Transverse colon (tissue), 4 donors: ENCODE data around the gene CPNE7. TPM values are rescaled to one million over a fixed set of nuclear protein-coding genes. Genes with fewer than 3 reads are reported as not detected.

Experiments
- DNase-seq: peaks from one replicate; pipeline ENCODE4 v3.0.0-alpha.2; 2019
- H3K27ac ChIP-seq, 4 donors: fragments of 200-600 bp; sonication (generic); 2 replicates each; pipeline ENCODE4 v1.5.1; 2016 to 2018; ENCODE audit warnings: inconsistent platforms in 4 of 4
- H3K27me3 ChIP-seq: fragments of 200-600 bp; sonication (generic); 2 replicates; pipeline ENCODE4 v1.5.1; 2017; ENCODE audit warnings: inconsistent platforms
- H3K36me3 ChIP-seq, 4 donors: fragments of 200-600 bp; sonication (generic); 2 replicates each; pipeline ENCODE4 v1.5.1; 2017 to 2019; ENCODE audit warnings: inconsistent platforms in 4 of 4
- H3K4me1 ChIP-seq, 4 donors: fragments of 200-600 bp; sonication (generic); 2 replicates each; pipeline ENCODE4 v1.5.1; 2017 to 2020; ENCODE audit warnings: inconsistent platforms in 4 of 4
- H3K4me3 ChIP-seq, 4 donors: fragments of 200-600 bp; sonication (generic); 1 replicate in 1 of 4; 2 replicates in 3 of 4; pipeline versions ENCODE4 v1.5.1 to v1.6.1; 2017 to 2019; ENCODE audit warnings: inconsistent platforms in 4 of 4
- H3K9me3 ChIP-seq, 2 donors: fragments of 200-600 bp; sonication (generic); 2 replicates each; pipeline ENCODE4 v1.5.1; 2017 to 2019; ENCODE audit warnings: inconsistent platforms in 2 of 2
- EP300 ChIP-seq: sonication (generic); formaldehyde crosslinking; IDR thresholded peaks from one replicate; pipeline ENCODE4 v1.6.1; 2017; ENCODE audit warnings: antibody characterized with exemption, low read depth
- POLR2A ChIP-seq: fragments of 450-650 bp; IDR thresholded peaks from one replicate; pipeline ENCODE4 v1.6.1; 2016; ENCODE audit warnings: antibody characterized with exemption, mild to moderate bottlenecking, moderate library complexity
- POLR2AphosphoS5 ChIP-seq, 3 donors: sonication (generic); formaldehyde crosslinking; IDR thresholded peaks; one replicate each; pipeline ENCODE4 v1.6.1; 2016; ENCODE audit warnings: antibody characterized with exemption in 3 of 3
- WGBS, 2 donors: methylation state at CpG; one replicate each; pipeline ENCODE4 v1.1.5; 2018; ENCODE audit warnings: low coverage in 1 of 2; 5-methylcytosine and 5-hydroxymethylcytosine counted together
- in situ Hi-C, 4 donors: fragments of 200-750 bp; cut with MboI; loops; one replicate each; pipeline versions ENCODE4 v1.15.0 to v1.15.1; 2017; ENCODE audit warnings: low sequenced_read_pairs in 3 of 4, low pct_ligation_motif_present in 1 of 4, low pct_unique_long_range_greater_than_20kb in 1 of 4
- intact Hi-C: fragments of 100-400 bp; cut with DNase I; formaldehyde crosslinking; loops from one replicate; pipeline ENCODE4 v1.15.1; 2023; ENCODE audit warnings: low total_unique reads
- total RNA-seq, 4 donors: library from RNA; depleted of rRNA; stranded (reverse); fragments of >200 nt; gene quantifications; one replicate each; pipeline ENCODE4 v1.1.0, GENCODE V29; 2016
- TF ChIP-seq, protein P1 (sequence below), 5 experiments: fragments of 200-600 bp in 3 of 5; fragments of 450-650 bp in 2 of 5; sonication (generic) in 3 of 5; IDR thresholded peaks; 1 replicate in 2 of 5; 2 replicates in 3 of 5; pipeline ENCODE4 v1.5.1; 2016 to 2017; ENCODE audit warnings: antibody characterized with exemption in 5 of 5, inconsistent platforms in 3 of 5, mild to moderate bottlenecking in 2 of 5, moderate library complexity in 1 of 5

CPNE7 gene
- total RNA-seq, 4 donors from 2014 or later: 0.41 to 5.0 (median 0.79) TPM; not detected in 1

DNA sequence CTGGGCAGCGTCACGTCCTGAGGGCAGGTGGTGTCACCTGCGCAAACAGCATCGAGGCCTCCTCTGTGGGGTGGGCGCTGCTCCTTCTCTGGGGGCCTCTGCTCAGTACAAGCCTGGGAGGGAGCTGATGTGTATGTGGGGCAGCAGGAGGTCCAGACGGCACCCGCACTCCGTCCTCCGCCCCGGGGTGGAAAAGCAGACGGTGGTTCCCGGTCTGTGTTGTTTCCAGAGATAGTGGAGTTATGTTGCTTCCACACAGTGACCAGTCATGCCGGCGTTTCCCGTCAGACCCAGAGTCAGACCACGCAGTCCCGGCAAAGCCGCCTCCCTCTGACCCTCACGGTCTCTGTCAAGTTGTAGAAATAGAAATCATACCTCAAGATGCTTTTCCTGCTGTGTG is 28.8 kb upstream of the CPNE7 start:
- Histone ChIP-seq H3K27ac (no peak overlapping the region), H3K4me3 (no peak overlapping the region), H3K27me3 (no peaks in the 10 kb centered on the region), H3K4me1 (peaks cover 0 to 20% (median 12%) of the 10 kb centered on the region in 4 donors), H3K9me3 (no peaks in the 10 kb centered on the region), H3K36me3 (peaks cover 0 to 37% (median 11%) of the 10 kb centered on the region in 4 donors)
- DNase-seq: no peak
- in situ Hi-C loops (no loop called here), intact Hi-C loops (no loop called here)
- WGBS, 2 donors: 83 to 97% methylated on average over 6 to 16 of the region's 19 CpGs
- TF ChIP-seq POLR2AphosphoS5 (IDR thresholded peaks at IDR 0.05): no peak
- TF ChIP-seq, protein P1, sequence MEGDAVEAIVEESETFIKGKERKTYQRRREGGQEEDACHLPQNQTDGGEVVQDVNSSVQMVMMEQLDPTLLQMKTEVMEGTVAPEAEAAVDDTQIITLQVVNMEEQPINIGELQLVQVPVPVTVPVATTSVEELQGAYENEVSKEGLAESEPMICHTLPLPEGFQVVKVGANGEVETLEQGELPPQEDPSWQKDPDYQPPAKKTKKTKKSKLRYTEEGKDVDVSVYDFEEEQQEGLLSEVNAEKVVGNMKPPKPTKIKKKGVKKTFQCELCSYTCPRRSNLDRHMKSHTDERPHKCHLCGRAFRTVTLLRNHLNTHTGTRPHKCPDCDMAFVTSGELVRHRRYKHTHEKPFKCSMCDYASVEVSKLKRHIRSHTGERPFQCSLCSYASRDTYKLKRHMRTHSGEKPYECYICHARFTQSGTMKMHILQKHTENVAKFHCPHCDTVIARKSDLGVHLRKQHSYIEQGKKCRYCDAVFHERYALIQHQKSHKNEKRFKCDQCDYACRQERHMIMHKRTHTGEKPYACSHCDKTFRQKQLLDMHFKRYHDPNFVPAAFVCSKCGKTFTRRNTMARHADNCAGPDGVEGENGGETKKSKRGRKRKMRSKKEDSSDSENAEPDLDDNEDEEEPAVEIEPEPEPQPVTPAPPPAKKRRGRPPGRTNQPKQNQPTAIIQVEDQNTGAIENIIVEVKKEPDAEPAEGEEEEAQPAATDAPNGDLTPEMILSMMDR (IDR thresholded peaks at IDR 0.05): no peak
- TF ChIP-seq EP300: no peak
- no peak for TF ChIP-seq POLR2A

DNA sequence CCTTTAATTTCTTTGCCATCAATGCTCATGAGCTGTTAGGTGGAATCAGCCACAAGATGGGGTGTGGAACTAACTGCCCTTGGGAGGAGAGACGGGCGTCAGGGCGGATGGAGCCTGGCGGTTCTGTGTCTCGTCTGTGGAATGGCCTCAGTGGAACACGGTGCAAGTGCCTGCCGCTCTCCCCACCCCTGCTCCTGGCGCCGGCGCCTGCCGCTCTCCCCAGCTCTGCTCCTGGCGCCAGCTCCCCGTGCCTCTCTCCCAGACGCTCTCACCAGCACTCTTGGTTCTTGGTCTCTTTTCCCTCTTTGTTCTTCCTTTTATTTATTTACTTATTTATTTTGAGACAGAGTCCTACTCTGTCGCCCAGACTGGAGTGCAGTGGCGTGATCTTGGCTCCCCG is 28.3 kb upstream of the CPNE7 start:
- H3K27ac ChIP-seq: no peak overlapping the region
- H3K36me3 ChIP-seq: peaks cover 0 to 42% (median 11%) of the 10 kb centered on the region in 4 donors
- H3K27me3 ChIP-seq: no peaks in the 10 kb centered on the region
- intact Hi-C loops (no loop called here), in situ Hi-C loops (no loop called here)
- no peak for TF ChIP-seq POLR2A
- TF ChIP-seq EP300: no peak
- no peak for DNase-seq
- H3K4me3 ChIP-seq: no peak overlapping the region
- peaks cover 0 to 20% (median 12%) of the 10 kb centered on the region in 4 donors for H3K4me1 ChIP-seq
- no peaks in the 10 kb centered on the region for H3K9me3 ChIP-seq
- WGBS, 2 donors: 96% methylated on average over 17 of the region's 17 CpGs; no CpG with 5 or more reads in 1 of the 2 donors

DNA sequence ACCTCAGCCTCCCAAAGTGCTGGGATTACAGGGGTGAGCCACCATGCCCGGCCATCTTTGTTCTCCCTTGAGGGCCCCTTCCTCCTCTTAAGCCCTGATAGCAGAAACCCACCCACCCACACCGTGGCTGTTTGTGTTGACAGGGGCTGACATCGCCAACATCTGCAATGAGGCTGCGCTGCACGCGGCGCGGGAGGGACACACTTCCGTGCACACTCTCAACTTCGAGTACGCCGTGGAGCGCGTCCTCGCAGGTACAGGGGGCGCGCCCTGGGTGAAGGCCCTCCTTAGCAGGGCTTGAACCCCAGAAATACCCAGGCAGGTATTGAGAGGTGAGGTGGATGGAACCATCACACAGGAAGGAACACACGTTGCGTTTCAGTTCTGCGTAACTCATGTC is 27.7 kb upstream of the CPNE7 start:
- no peak for DNase-seq
- no peak overlapping the region for H3K4me3 ChIP-seq
- no peak overlapping the region for H3K27ac ChIP-seq
- intact Hi-C loops (no loop called here), in situ Hi-C loops (no loop called here)
- H3K27me3 ChIP-seq: no peaks in the 10 kb centered on the region
- H3K4me1 ChIP-seq: peaks cover 0 to 20% (median 12%) of the 10 kb centered on the region in 4 donors
- no peaks in the 10 kb centered on the region for H3K9me3 ChIP-seq
- no peak for TF ChIP-seq POLR2A
- no peak for TF ChIP-seq POLR2AphosphoS5 (IDR thresholded peaks at IDR 0.05)
- no peak for TF ChIP-seq EP300
- TF ChIP-seq, protein P1 (IDR thresholded peaks at IDR 0.05): no peak
- H3K36me3 ChIP-seq: peaks cover 0 to 43% (median 13%) of the 10 kb centered on the region in 4 donors
- 94 to 97% methylated on average over 3 to 20 of the region's 20 CpGs for WGBS, 2 donors

DNA sequence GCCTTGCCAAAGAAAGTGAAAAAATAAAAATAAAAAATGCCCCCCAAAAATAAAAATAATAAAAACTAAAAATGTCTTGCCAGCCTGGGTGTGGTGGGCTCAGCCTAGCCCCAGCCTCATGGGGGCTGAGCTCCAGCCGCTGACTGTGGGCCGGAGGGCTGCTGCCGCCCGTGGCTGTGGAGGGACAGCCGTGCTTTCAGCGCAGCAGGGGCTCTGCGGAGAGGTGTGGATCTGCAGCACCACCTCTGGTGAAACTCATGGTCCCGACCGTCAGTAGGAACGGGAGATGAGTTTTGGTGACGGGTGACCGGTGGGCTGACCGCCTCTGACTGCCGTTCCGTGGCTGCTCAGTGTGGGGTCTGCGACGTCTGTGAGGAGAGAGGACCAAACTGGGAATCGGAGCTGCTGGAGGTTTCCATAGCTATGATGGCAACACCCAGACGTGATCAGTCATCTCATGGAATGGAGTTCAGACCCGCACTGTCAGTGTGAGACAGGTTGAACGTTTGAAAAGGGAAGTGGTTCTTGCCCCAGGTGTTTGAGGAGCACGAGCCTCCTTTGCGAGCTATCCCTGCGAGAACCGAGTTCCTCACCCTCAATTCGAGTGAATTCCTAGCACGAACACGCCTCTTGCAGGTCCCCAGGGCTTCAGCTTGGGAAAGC is 27.1 kb upstream of the CPNE7 start:
- Histone ChIP-seq H3K4me1 (peaks cover 0 to 20% (median 12%) of the 10 kb centered on the region in 4 donors), H3K27me3 (no peaks in the 10 kb centered on the region), H3K36me3 (peaks cover 0 to 43% (median 15%) of the 10 kb centered on the region in 4 donors), H3K9me3 (no peaks in the 10 kb centered on the region), H3K27ac (no peak overlapping the region), H3K4me3 (no peak overlapping the region)
- 90 to 93% methylated on average over 3 to 28 of the region's 28 CpGs for WGBS, 2 donors
- in situ Hi-C loops: no loop called here
- intact Hi-C loops: no loop called here
- TF ChIP-seq POLR2A (no peak), POLR2AphosphoS5 (IDR thresholded peaks at IDR 0.05) (no peak), EP300 (no peak)
- TF ChIP-seq, protein P1 (IDR thresholded peaks at IDR 0.05): no peak
- no peak for DNase-seq
